ENCODE measurements around the gene FAM221A.

Gene FAM221A

GRCh38 chr7:23698822-23699221 lies 18.8 kb downstream of the FAM221A start:
- no peaks in the 10 kb centered on the region for H3K4me1 ChIP-seq (ENCODE audit: control insufficient read depth in 2 of 2, insufficient read depth in 1 of 2, low read depth in 1 of 2, low read length in 2 of 2)
- H3K79me1 ChIP-seq (ENCODE audit: low read depth, low read length) = no peaks in the 10 kb centered on the region
- H2AK5ac ChIP-seq (ENCODE audit: low read depth, low read length) = no peak overlapping the region
- no peak overlapping the region for H3K4ac ChIP-seq (ENCODE audit: low read length)
- no peak overlapping the region for H2BK5ac ChIP-seq (ENCODE audit: low read length)
- peaks cover 1 to 88% of the 10 kb centered on the region in 2 donors for H3K36me3 ChIP-seq (replicated peaks in 1 of 2; ENCODE audit: control insufficient read depth in 2 of 2, insufficient read depth in 2 of 2, low read length in 2 of 2)
- H3K9me3 ChIP-seq (replicated peaks in 1 of 2; ENCODE audit: control insufficient read depth in 2 of 2, insufficient read depth in 1 of 2, low read depth in 1 of 2, low read length in 2 of 2) = peaks cover 0 to 2% of the 10 kb centered on the region in 2 donors
- H4K91ac ChIP-seq (ENCODE audit: low read depth, low read length, poor library complexity) = no peak overlapping the region
- no peak for DNase-seq (ENCODE audit: low spot score)
- H3K23ac ChIP-seq (ENCODE audit: low read depth, low read length, poor library complexity) = no peak overlapping the region
- H2BK120ac ChIP-seq (ENCODE audit: low read depth, low read length) = no peak overlapping the region
- H2AFZ ChIP-seq (ENCODE audit: low read length) = no peak overlapping the region
- no peak overlapping the region for H2BK12ac ChIP-seq (ENCODE audit: low read length)
- H3K27ac ChIP-seq (replicated peaks; ENCODE audit: low read length) = no peak overlapping the region
- no peaks in the 10 kb centered on the region for H3K27me3 ChIP-seq (ENCODE audit: control insufficient read depth in 3 of 3, insufficient read depth in 3 of 3, low read depth in 1 of 3, low read length in 3 of 3)
- H3K4me2 ChIP-seq (ENCODE audit: insufficient read depth, low read length, poor library complexity, severe bottlenecking) = no peak overlapping the region
- H3K4me3 ChIP-seq (ENCODE audit: low read length in 2 of 2) = no peak overlapping the region
- WGBS, 2 donors (ENCODE audit: extremely low coverage in 2 of 2, insufficient read length in 2 of 2, insufficient replicate concordance in 1 of 2) = no CpG with 5 or more reads among the region's 2 CpGs
- H3K14ac ChIP-seq (ENCODE audit: low read length) = no peak overlapping the region
- no peak overlapping the region for H4K8ac ChIP-seq (ENCODE audit: low read depth, low read length)
- H2BK15ac ChIP-seq (ENCODE audit: low read length) = no peak overlapping the region
- no peak overlapping the region for H3K18ac ChIP-seq (ENCODE audit: low read length)
- no peak overlapping the region for H3K9ac ChIP-seq (ENCODE audit: low read depth, low read length, poor library complexity)

- no peak overlapping the region for H2AK5ac ChIP-seq (ENCODE audit: low read depth, low read length)
- H3K4me2 ChIP-seq (ENCODE audit: insufficient read depth, low read length, poor library complexity, severe bottlenecking) = no peak overlapping the region
- no peak overlapping the region for H2BK120ac ChIP-seq (ENCODE audit: low read depth, low read length)
- H3K79me1 ChIP-seq (ENCODE audit: low read depth, low read length) = no peaks in the 10 kb centered on the region
- peaks cover 1 to 12% of the 10 kb centered on the region in 2 donors for H3K9me3 ChIP-seq (replicated peaks in 1 of 2; ENCODE audit: control insufficient read depth in 2 of 2, insufficient read depth in 1 of 2, low read depth in 1 of 2, low read length in 2 of 2)
- H3K4me3 ChIP-seq (ENCODE audit: low read length in 2 of 2) = no peak overlapping the region
- H2BK5ac ChIP-seq (ENCODE audit: low read length) = no peak overlapping the region
- no peak overlapping the region for H3K23ac ChIP-seq (ENCODE audit: low read depth, low read length, poor library complexity)
- H3K18ac ChIP-seq (ENCODE audit: low read length) = no peak overlapping the region
- H3K36me3 ChIP-seq (replicated peaks in 1 of 2; ENCODE audit: control insufficient read depth in 2 of 2, insufficient read depth in 2 of 2, low read length in 2 of 2) = peaks cover 1 to 89% of the 10 kb centered on the region in 2 donors
- H2AFZ ChIP-seq (ENCODE audit: low read length) = no peak overlapping the region
- H4K91ac ChIP-seq (ENCODE audit: low read depth, low read length, poor library complexity) = no peak overlapping the region
- H3K14ac ChIP-seq (ENCODE audit: low read length) = no peak overlapping the region
- H2BK15ac ChIP-seq (ENCODE audit: low read length) = no peak overlapping the region
- no peak overlapping the region for H3K27ac ChIP-seq (replicated peaks; ENCODE audit: low read length)
- no peaks in the 10 kb centered on the region for H3K4me1 ChIP-seq (ENCODE audit: control insufficient read depth in 2 of 2, insufficient read depth in 1 of 2, low read depth in 1 of 2, low read length in 2 of 2)
- H3K4ac ChIP-seq (ENCODE audit: low read length) = no peak overlapping the region
- DNase-seq (ENCODE audit: low spot score) = no peak
- H2BK12ac ChIP-seq (ENCODE audit: low read length) = no peak overlapping the region
- H3K27me3 ChIP-seq (ENCODE audit: control insufficient read depth in 3 of 3, insufficient read depth in 3 of 3, low read depth in 1 of 3, low read length in 3 of 3) = no peaks in the 10 kb centered on the region
- no peak overlapping the region for H4K8ac ChIP-seq (ENCODE audit: low read depth, low read length)
- no CpG with 5 or more reads among the region's 4 CpGs for WGBS, 2 donors (ENCODE audit: extremely low coverage in 2 of 2, insufficient read length in 2 of 2, insufficient replicate concordance in 1 of 2)
- no peak overlapping the region for H3K9ac ChIP-seq (ENCODE audit: low read depth, low read length, poor library complexity)
These were observed 20.0 kb downstream of the FAM221A start for GRCh38 chr7:23700046-23700445.

GRCh38 chr7:23709081-23709750 lies 29.2 kb downstream of the FAM221A start:
- Histone ChIP-seq H3K14ac (ENCODE audit: low read length) (no peak overlapping the region), H2AFZ (ENCODE audit: low read length) (no peak overlapping the region), H2BK5ac (ENCODE audit: low read length) (no peak overlapping the region), H3K4me3 (ENCODE audit: low read length in 2 of 2) (no peak overlapping the region), H3K27ac (replicated peaks; ENCODE audit: low read length) (no peak overlapping the region), H3K36me3 (replicated peaks in 1 of 2; ENCODE audit: control insufficient read depth in 2 of 2, insufficient read depth in 2 of 2, low read length in 2 of 2) (peaks cover 2 to 24% of the 10 kb centered on the region in 2 donors), H3K4me1 (ENCODE audit: control insufficient read depth in 2 of 2, insufficient read depth in 1 of 2, low read depth in 1 of 2, low read length in 2 of 2) (no peaks in the 10 kb centered on the region), H2AK5ac (ENCODE audit: low read depth, low read length) (no peak overlapping the region), H3K4me2 (ENCODE audit: insufficient read depth, low read length, poor library complexity, severe bottlenecking) (no peak overlapping the region), H3K79me1 (ENCODE audit: low read depth, low read length) (no peaks in the 10 kb centered on the region), H3K9ac (ENCODE audit: low read depth, low read length, poor library complexity) (no peak overlapping the region), H3K18ac (ENCODE audit: low read length) (no peak overlapping the region), H3K27me3 (ENCODE audit: control insufficient read depth in 3 of 3, insufficient read depth in 3 of 3, low read depth in 1 of 3, low read length in 3 of 3) (no peaks in the 10 kb centered on the region), H3K23ac (ENCODE audit: low read depth, low read length, poor library complexity) (no peak overlapping the region), H2BK12ac (ENCODE audit: low read length) (no peak overlapping the region), H3K4ac (ENCODE audit: low read length) (no peak overlapping the region), H3K9me3 (replicated peaks in 1 of 2; ENCODE audit: control insufficient read depth in 2 of 2, insufficient read depth in 1 of 2, low read depth in 1 of 2, low read length in 2 of 2) (peaks cover 7 to 31% of the 10 kb centered on the region in 2 donors), H2BK120ac (ENCODE audit: low read depth, low read length) (no peak overlapping the region), H4K8ac (ENCODE audit: low read depth, low read length) (no peak overlapping the region), H4K91ac (ENCODE audit: low read depth, low read length, poor library complexity) (no peak overlapping the region), H2BK15ac (ENCODE audit: low read length) (no peak overlapping the region)
- WGBS, 2 donors (ENCODE audit: extremely low coverage in 2 of 2, insufficient read length in 2 of 2, insufficient replicate concordance in 1 of 2) = no CpG with 5 or more reads among the region's 7 CpGs
- no peak for DNase-seq (ENCODE audit: low spot score)

GRCh38 chr7:23710000-23710399 lies 30.0 kb downstream of the FAM221A start, which contains the start of gene STK31:
Gene STK31, plus strand, starts transcription at chr7:23710219. Its CDS starts 67 bp downstream, at chr7:23710286.
- no peak within 1 kb of the TSS for H2BK120ac ChIP-seq (ENCODE audit: low read depth, low read length)
- H3K9ac ChIP-seq (ENCODE audit: low read depth, low read length, poor library complexity) = no peak within 1 kb of the TSS
- H3K4me2 ChIP-seq (ENCODE audit: insufficient read depth, low read length, poor library complexity, severe bottlenecking) = no peak within 1 kb of the TSS
- no peaks in the 10 kb centered on the region for H3K27me3 ChIP-seq (ENCODE audit: control insufficient read depth in 3 of 3, insufficient read depth in 3 of 3, low read depth in 1 of 3, low read length in 3 of 3)
- H3K14ac ChIP-seq (ENCODE audit: low read length) = no peak within 1 kb of the TSS
- H3K4me3 ChIP-seq (ENCODE audit: low read length in 2 of 2) = no peak within 1 kb of the TSS
- H2BK12ac ChIP-seq (ENCODE audit: low read length) = no peak within 1 kb of the TSS
- no peak within 1 kb of the TSS for H3K18ac ChIP-seq (ENCODE audit: low read length)
- H4K8ac ChIP-seq (ENCODE audit: low read depth, low read length) = no peak within 1 kb of the TSS
- H2BK5ac ChIP-seq (ENCODE audit: low read length) = no peak within 1 kb of the TSS
- H3K79me1 ChIP-seq (ENCODE audit: low read depth, low read length) = no peaks in the 10 kb centered on the region
- no peak within 1 kb of the TSS for H3K23ac ChIP-seq (ENCODE audit: low read depth, low read length, poor library complexity)
- H3K27ac ChIP-seq (replicated peaks; ENCODE audit: low read length) = no peak within 1 kb of the TSS
- peaks cover 5 to 24% of the 10 kb centered on the region in 2 donors for H3K9me3 ChIP-seq (replicated peaks in 1 of 2; ENCODE audit: control insufficient read depth in 2 of 2, insufficient read depth in 1 of 2, low read depth in 1 of 2, low read length in 2 of 2)
- H3K36me3 ChIP-seq (replicated peaks in 1 of 2; ENCODE audit: control insufficient read depth in 2 of 2, insufficient read depth in 2 of 2, low read length in 2 of 2) = peaks cover 2 to 16% of the 10 kb centered on the region in 2 donors
- H2AFZ ChIP-seq (ENCODE audit: low read length) = no peak within 1 kb of the TSS
- H2AK5ac ChIP-seq (ENCODE audit: low read depth, low read length) = no peak within 1 kb of the TSS
- no peak for DNase-seq (ENCODE audit: low spot score)
- H2BK15ac ChIP-seq (ENCODE audit: low read length) = no peak within 1 kb of the TSS
- no peaks in the 10 kb centered on the region for H3K4me1 ChIP-seq (ENCODE audit: control insufficient read depth in 2 of 2, insufficient read depth in 1 of 2, low read depth in 1 of 2, low read length in 2 of 2)
- no peak within 1 kb of the TSS for H4K91ac ChIP-seq (ENCODE audit: low read depth, low read length, poor library complexity)
- no CpG with 5 or more reads among the region's 33 CpGs for WGBS, 2 donors (ENCODE audit: extremely low coverage in 2 of 2, insufficient read length in 2 of 2, insufficient replicate concordance in 1 of 2)
- no peak within 1 kb of the TSS for H3K4ac ChIP-seq (ENCODE audit: low read length)
